ENCODE measurements around the gene UPP1. TPM values are rescaled to one million over a fixed set of nuclear protein-coding genes. Genes with fewer than 3 reads are reported as not detected.

Gene UPP1
- total and polyA plus RNA-seq, 2 of the 4 experiments (the other 2 are of a cell fraction): 3.9 to 14.5 TPM

- ATAC-seq (ENCODE audit: low read depth): no peak
- DNase-seq: no peak
- Histone ChIP-seq H4K91ac (ENCODE audit: insufficient read depth, low read depth, low read length) (no peak overlapping the region), H3K27me3 (ENCODE audit: control insufficient read depth, insufficient read depth, low read length) (no peaks in the 10 kb centered on the region), H2BK120ac (ENCODE audit: low read depth, low read length) (no peak overlapping the region), H3K27ac (ENCODE audit: insufficient read depth, low read length) (no peak overlapping the region), H2AK9ac (replicated peaks; ENCODE audit: low read depth, low read length, poor library complexity) (no peak overlapping the region), H4K20me1 (ENCODE audit: insufficient read depth, low read length) (no peaks in the 10 kb centered on the region), H3K18ac (ENCODE audit: low read depth, low read length) (no peak overlapping the region), H2BK20ac (ENCODE audit: low read depth, low read length) (no peak overlapping the region), H3K4ac (ENCODE audit: low read depth, low read length) (no peak overlapping the region), H3K4me2 (ENCODE audit: low read depth, low read length) (no peak overlapping the region), H3K4me3 (ENCODE audit: insufficient read depth, low read depth, low read length) (no peak overlapping the region), H4K8ac (ENCODE audit: low read depth in 2 of 2, low read length in 2 of 2) (no peak overlapping the region), H2BK15ac (ENCODE audit: low read depth, low read length) (no peak overlapping the region), H3K14ac (replicated peaks; ENCODE audit: low read depth, low read length) (no peak overlapping the region), H2BK5ac (ENCODE audit: low read depth, low read length, poor library complexity, severe bottlenecking) (no peak overlapping the region), H3K9ac (ENCODE audit: low read depth, low read length) (no peak overlapping the region), H3K4me1 (ENCODE audit: control insufficient read depth, insufficient read depth, low read length) (peaks cover 7% of the 10 kb centered on the region), H3K9me1 (ENCODE audit: insufficient read depth, low read length) (peaks cover 4% of the 10 kb centered on the region), H3K79me1 (ENCODE audit: low read depth in 1 of 2, low read length in 2 of 2) (peaks cover 30 to 38% of the 10 kb centered on the region in 2 experiments), H3K9me3 (ENCODE audit: control insufficient read depth, insufficient read depth, low read length) (no peaks in the 10 kb centered on the region), H2AFZ (replicated peaks; ENCODE audit: low read length, poor library complexity) (no peak overlapping the region), H3K36me3 (ENCODE audit: control insufficient read depth, insufficient read depth, low read length) (peaks cover 36% of the 10 kb centered on the region), H3K56ac (ENCODE audit: extremely low read depth, insufficient read depth, low read length) (no peak overlapping the region), H3K23ac (ENCODE audit: low read depth, low read length) (no peak overlapping the region), H2AK5ac (ENCODE audit: low read depth, low read length) (no peak overlapping the region), H4K5ac (ENCODE audit: low read depth, low read length) (no peak overlapping the region)
- in situ Hi-C loops (cut with MboI; ENCODE audit: low sequenced_read_pairs) (loop anchor here (25.0 kb wide), 1 partner anchor 839 kb away; no protein-coding TSS in a partner anchor), dilution Hi-C loops (cut with HindIII; ENCODE audit: low sequenced_read_pairs, unreplicated experiment) (loop anchor here (25.0 kb wide), 1 partner anchor 114 kb away; the partner anchor contains the start of gene HUS1), intact Hi-C loops (cut with micrococcal nuclease) (no loop called here)
- no peak for TF ChIP-seq RCOR1 (IDR thresholded peaks at IDR 0.05; ENCODE audit: insufficient replicate concordance, low read length)
- no peak for TF ChIP-seq NFE2L2 (IDR thresholded peaks at IDR 0.05; ENCODE audit: low read depth, low read length)
- no peak for TF ChIP-seq POLR2A (IDR thresholded peaks at IDR 0.05; ENCODE audit: low read depth, low read length)
- no peak for TF ChIP-seq RAD21 (IDR thresholded peaks at IDR 0.05; ENCODE audit: low read length)
- no peak for TF ChIP-seq CTCF (conservative IDR thresholded peaks at IDR 0.05; ENCODE audit: low read depth, low read length)
- no peak for TF ChIP-seq SMC3 (IDR thresholded peaks at IDR 0.05; ENCODE audit: low read depth, low read length)
- TF ChIP-seq MAFK (IDR thresholded peaks at IDR 0.05; ENCODE audit: low read depth, low read length): no peak
- TF ChIP-seq RFX5 (IDR thresholded peaks at IDR 0.05; ENCODE audit: low read depth, low read length): no peak
- no peak for TF ChIP-seq FOS (IDR thresholded peaks at IDR 0.05; ENCODE audit: low read depth, low read length)
- no peak for TF ChIP-seq USF2 (IDR thresholded peaks at IDR 0.05; ENCODE audit: low read depth, low read length)
- no peak for TF ChIP-seq BHLHE40 (IDR thresholded peaks at IDR 0.05; ENCODE audit: low read depth, low read length)
- TF ChIP-seq MXI1 (IDR thresholded peaks at IDR 0.05; ENCODE audit: borderline replicate concordance, low read depth, low read length): no peak
- TF ChIP-seq CHD1 (IDR thresholded peaks at IDR 0.05; ENCODE audit: low read depth, low read length): no peak
- TF ChIP-seq MAZ (IDR thresholded peaks at IDR 0.05; ENCODE audit: borderline replicate concordance, low read depth, low read length): no peak
- TF ChIP-seq CEBPB (IDR thresholded peaks at IDR 0.05; ENCODE audit: low read depth, low read length): no peak
- TF ChIP-seq ELK1 (IDR thresholded peaks at IDR 0.05; ENCODE audit: borderline replicate concordance, low read depth, low read length): no peak
- no CpG with 5 or more reads among the region's 8 CpGs for WGBS, 2 experiments (ENCODE audit: extremely low coverage in 2 of 2, insufficient read length in 1 of 2)
- no TSS peak for BruUV-seq (replicated peaks)
- ChIA-PET CTCF (interaction anchor here (1.4 kb wide), 1 partner anchor 9 kb away, joined by 5 read pairs; no protein-coding TSS in a partner anchor), POLR2A (ENCODE audit: unreplicated experiment) (no interaction called here)
Observed at GRCh38 chr7:48101352-48101751, 12.3 kb downstream of the UPP1 start.

Data from IMR-90 (cell line).